Endothelial cell of umbilical vein (primary cell): Measurements from ENCODE around the gene TIMD4. TPM values are rescaled to one million over a fixed set of nuclear protein-coding genes. Genes with fewer than 3 reads are reported as not detected.

Source experiments
- BruUV-seq: library from RNA; stranded (reverse); fragments of 400-500 nt; replicated peaks from 2 replicates; lab custom pipeline; 2021; lab: Mats Ljungman, UMichigan
- CTCF ChIA-PET: fragments of 300-600, 350-600 bp; sonication (Branson Sonifier 250); formaldehyde crosslinking; loops from one replicate; lab custom pipeline; 2021; ENCODE audit warnings: antibody characterized with exemption, inconsistent platforms; lab: Charles Lee
- POLR2A ChIA-PET: fragments of 300-600, 350-600 bp; sonication (Branson Sonifier 250); formaldehyde crosslinking; loops from one replicate; lab custom pipeline; 2021; ENCODE audit warnings: antibody characterized with exemption, inconsistent platforms; lab: Charles Lee
- DNase-seq: peaks from one replicate; pipeline ENCODE4 v3.0.0-alpha.2; 2011; ENCODE audit warnings: low read depth, low spot score
- FAIRE-seq: peaks from 2 replicates; lab custom pipeline; 2011; peaks lifted over from hg19 to GRCh38; lab: Jason Lieb, UNC
- H2AFZ ChIP-seq: 2 replicates; pipeline ENCODE4 v1.6.0; 2012; ENCODE audit warnings: low read depth, low read length, control low read depth, inconsistent platforms
- H3K27ac ChIP-seq: 2 replicates; pipeline ENCODE4 v1.5.1; 2011; ENCODE audit warnings: low read depth, mild to moderate bottlenecking, control low read depth, low read length, moderate library complexity; ENCODE audit not compliant: insufficient read depth
- H3K27me3 ChIP-seq, 2 experiments: 2 replicates each; pipeline versions ENCODE4 v1.6.0 to v1.6.1; 2011; ENCODE audit warnings: low read length in 2 of 2, mixed read lengths in 1 of 2; ENCODE audit not compliant: control insufficient read depth in 2 of 2, insufficient read depth in 2 of 2
- H3K36me3 ChIP-seq, 2 experiments: 2 replicates in 1 of 2; 3 replicates in 1 of 2; pipeline ENCODE4 v1.5.1; 2011; ENCODE audit warnings: low read length in 2 of 2, mild to moderate bottlenecking in 1 of 2, moderate library complexity in 1 of 2; ENCODE audit not compliant: control insufficient read depth in 2 of 2, insufficient read depth in 2 of 2; ENCODE audit errors: extremely low read depth in 1 of 2
- H3K4me1 ChIP-seq: 3 replicates; pipeline ENCODE4 v1.5.1; 2011; ENCODE audit warnings: mild to moderate bottlenecking, low read length; ENCODE audit not compliant: control insufficient read depth, insufficient read depth; ENCODE audit errors: extremely low read depth
- H3K4me2 ChIP-seq: 2 replicates; pipeline ENCODE4 v1.6.1; 2011; ENCODE audit warnings: low read length, control low read depth, mixed read lengths; ENCODE audit not compliant: insufficient read depth
- H3K4me3 ChIP-seq, 3 experiments: fragments of 200-600 bp in 1 of 3; sonication (generic), shearing (Covaris generic) in 1 of 3; replicated peaks in 1 of 3; 2 replicates each; pipeline ENCODE4 v1.5.1; 2011 to 2016; ENCODE audit warnings: control low read depth in 3 of 3, low read length in 3 of 3, mild to moderate bottlenecking in 2 of 3, inconsistent platforms in 1 of 3, low read depth in 1 of 3, moderate library complexity in 1 of 3; ENCODE audit not compliant: insufficient read depth in 1 of 3
- H3K79me2 ChIP-seq: 2 replicates; pipeline ENCODE4 v1.6.0; 2012; ENCODE audit warnings: low read length, inconsistent platforms; ENCODE audit not compliant: control insufficient read depth, insufficient read depth
- H3K9ac ChIP-seq: replicated peaks from 2 replicates; pipeline ENCODE3; 2011; ENCODE audit warnings: low read length, control low read depth; ENCODE audit not compliant: insufficient read depth; ENCODE audit errors: extremely low read depth
- H3K9me1 ChIP-seq: replicated peaks from 3 replicates; pipeline ENCODE4 v1.6.0; 2011; ENCODE audit warnings: mild to moderate bottlenecking, low read length; ENCODE audit not compliant: control insufficient read depth, insufficient read depth; ENCODE audit errors: extremely low read depth
- H3K9me3 ChIP-seq: replicated peaks from 2 replicates; pipeline ENCODE4 v1.5.1; 2012; ENCODE audit warnings: low read length, inconsistent platforms; ENCODE audit not compliant: control insufficient read depth, insufficient read depth
- H4K20me1 ChIP-seq: replicated peaks from 2 replicates; pipeline ENCODE3; 2011; ENCODE audit warnings: mild to moderate bottlenecking, low read length; ENCODE audit not compliant: control insufficient read depth, insufficient read depth; ENCODE audit errors: extremely low read depth
- CTCF ChIP-seq, 2 donors: IDR thresholded peaks; 1 replicate in 1 of 2; 2 replicates in 1 of 2; pipeline ENCODE4 v1.5.1; 2011; ENCODE audit warnings: low read length in 2 of 2, mild to moderate bottlenecking in 2 of 2, moderate library complexity in 2 of 2, control low read depth in 1 of 2, inconsistent platforms in 1 of 2, low read depth in 1 of 2; ENCODE audit not compliant: insufficient read depth in 1 of 2; ENCODE audit errors: extremely low read depth in 1 of 2
- EZH2 ChIP-seq: IDR thresholded peaks from 2 replicates; pipeline ENCODE4 v1.6.1; 2012; ENCODE audit warnings: borderline replicate concordance, low read depth, mild to moderate bottlenecking, moderate library complexity, low read length, inconsistent platforms; ENCODE audit not compliant: severe bottlenecking
- FOS ChIP-seq: IDR thresholded peaks from 2 replicates; pipeline ENCODE4 v1.6.1; 2011; ENCODE audit warnings: mild to moderate bottlenecking, low read length, moderate library complexity, borderline replicate concordance; ENCODE audit not compliant: insufficient read depth
- GATA2 ChIP-seq: IDR thresholded peaks from 2 replicates; pipeline ENCODE4 v1.7.0; 2011; ENCODE audit warnings: low read depth, mild to moderate bottlenecking, moderate library complexity, mixed read lengths, low read length; ENCODE audit not compliant: insufficient read length, insufficient read depth
- JUN ChIP-seq: IDR thresholded peaks from 2 replicates; pipeline ENCODE4 v1.6.1; 2011; ENCODE audit warnings: borderline replicate concordance, low read depth; ENCODE audit not compliant: insufficient read length, insufficient read depth
- MAX ChIP-seq: IDR thresholded peaks from 2 replicates; pipeline ENCODE4 v1.6.1; 2011; ENCODE audit not compliant: insufficient read depth, insufficient read length
- MYC ChIP-seq: IDR thresholded peaks from one replicate; pipeline ENCODE4 v1.6.1; 2011; ENCODE audit warnings: mild to moderate bottlenecking, low read depth, low read length
- POLR2A ChIP-seq: IDR thresholded peaks from 2 replicates; pipeline ENCODE4 v1.6.1; 2012; ENCODE audit warnings: low read depth, mild to moderate bottlenecking, control low read depth, low read length
- POLR2AphosphoS5 ChIP-seq: IDR thresholded peaks from 2 replicates; pipeline ENCODE4 v1.6.1; 2012; ENCODE audit warnings: low read depth, mild to moderate bottlenecking, control low read depth, low read length, moderate library complexity; ENCODE audit not compliant: insufficient read depth
- dilution Hi-C: fragments of 300-500 bp; cut with MboI; formaldehyde crosslinking; loops from one replicate; pipeline ENCODE4 v1.15.0; 2019; ENCODE audit warnings: low sequenced_read_pairs; ENCODE audit not compliant: extremely low pct_ligation_motif_present
- intact Hi-C: fragments of 100-400 bp; cut with micrococcal nuclease; formaldehyde crosslinking; loops from one replicate; pipeline ENCODE4 v1.10.0; 2022
- polyA plus RNA-seq, 4 experiments: library from polyadenylated mRNA; depleted of rRNA in 3 of 4; stranded (reverse) in 3 of 4; unstranded in 1 of 4; fragments of >200 nt; gene quantifications; 2 replicates each; pipeline versions ENCODE4 v1.2.1 to v1.2.3, GENCODE V29; 2011 to 2012; ENCODE audit warnings: missing spikeins in 1 of 4
- total RNA-seq: library from RNA; stranded (reverse); gene quantifications from 2 replicates; pipeline ENCODE4 v1.2.3, GENCODE V29; 2021

The TIMD4 gene
- total and polyA plus RNA-seq, 2 donors (not counting 3 experiments of a cell fraction or from before 2014, with no cell fraction given): not detected

GRCh38 chr5:156879665-156880285 lies 83.3 kb downstream of the TIMD4 start:
- no peaks in the 10 kb centered on the region for H3K79me2 ChIP-seq
- DNase-seq (no peak), FAIRE-seq (no peak)
- dilution Hi-C loops: no loop called here
- no peaks in the 10 kb centered on the region for H3K36me3 ChIP-seq
- H3K9me1 ChIP-seq: no peaks in the 10 kb centered on the region
- no peak overlapping the region for H2AFZ ChIP-seq
- POLR2A ChIA-PET: no interaction called here
- no peaks in the 10 kb centered on the region for H3K27me3 ChIP-seq
- BruUV-seq: no TSS peak
- CTCF ChIA-PET: no interaction called here
- H3K9me3 ChIP-seq: peaks cover 2% of the 10 kb centered on the region
- no peaks in the 10 kb centered on the region for H4K20me1 ChIP-seq
- TF ChIP-seq FOS: no peak
- no peak overlapping the region for H3K27ac ChIP-seq
- intact Hi-C loops: no loop called here
- no peaks in the 10 kb centered on the region for H3K4me1 ChIP-seq
- H3K4me3 ChIP-seq: no peak overlapping the region
- H3K4me2 ChIP-seq: no peak overlapping the region
- no peak overlapping the region for H3K9ac ChIP-seq

DNA sequence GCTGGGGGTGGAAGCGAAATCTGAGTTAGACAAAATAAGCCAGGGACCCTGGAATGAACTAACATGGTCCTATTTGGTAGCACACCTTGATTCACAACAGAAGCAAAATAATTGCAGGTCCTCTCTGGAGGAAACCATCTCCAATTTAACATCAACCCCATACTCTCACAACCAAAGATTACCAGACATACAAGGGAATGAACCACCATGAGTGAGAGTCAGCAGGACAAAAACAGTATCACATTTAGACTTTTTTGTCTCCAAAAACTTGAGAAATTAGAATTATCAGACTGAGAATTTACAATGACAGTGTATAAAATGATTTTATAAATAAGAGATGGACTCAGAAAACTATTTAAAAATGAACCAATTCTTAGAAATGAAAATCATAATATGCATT lies 91.8 kb downstream of the TIMD4 start:
- Histone ChIP-seq H3K9me1 (no peaks in the 10 kb centered on the region), H3K27ac (no peak overlapping the region), H3K79me2 (no peaks in the 10 kb centered on the region), H3K4me1 (no peaks in the 10 kb centered on the region), H3K4me3 (no peak overlapping the region), H3K36me3 (no peaks in the 10 kb centered on the region), H2AFZ (no peak overlapping the region), H3K4me2 (no peak overlapping the region), H3K9ac (no peak overlapping the region), H3K9me3 (peaks cover 2% of the 10 kb centered on the region), H3K27me3 (no peaks in the 10 kb centered on the region), H4K20me1 (no peaks in the 10 kb centered on the region)
- ChIA-PET POLR2A (no interaction called here), CTCF (no interaction called here)
- no peak for DNase-seq
- dilution Hi-C loops: no loop called here
- no peak for FAIRE-seq
- TF ChIP-seq MYC (no peak), POLR2AphosphoS5 (no peak), EZH2 (no peak), MAX (no peak), POLR2A (no peak), GATA2 (no peak), CTCF (IDR thresholded peaks at IDR 0.05; ENCODE audit: extremely low read depth in 1 of 2, insufficient read depth in 1 of 2, low read depth in 1 of 2, low read length in 2 of 2) (no peak), JUN (no peak), FOS (no peak)
- BruUV-seq: no TSS peak
- intact Hi-C loops: no loop called here
